ENCODE results near the gene ASXL3. TPM values are rescaled to one million over a fixed set of nuclear protein-coding genes. Genes with fewer than 3 reads are reported as not detected.

ASXL3 gene
- polyA plus RNA-seq (ENCODE audit: low read depth in 6 of 6) = not detected

GRCh38 chr18:33577685-33578517 lies at the start of gene ASXL3:
Gene ASXL3 (plus strand): TSS chr18:33578219. CDS start chr18:33578632, 413 bp downstream.
- DNase-seq = no peak
- Mint-ChIP-seq H3K4me1 (peaks cover 5 to 6% (median 6%) of the 10 kb centered on the region in 3 donors), H3K9me3 (peaks cover 0 to 6% (median 3%) of the 10 kb centered on the region in 7 donors), H3K36me3 (peaks cover 0 to 8% of the 10 kb centered on the region in 2 donors), H3K27me3 (peaks cover 20 to 39% (median 36%) of the 10 kb centered on the region in 3 donors), H3K4me3 (peak within 1 kb of the TSS in 7 of 8 donors; percentile 70 to 93 (median 89)), H3K27ac (peak within 1 kb of the TSS in 1 of 6 donors; percentile 77)
- ATAC-seq (ENCODE audit: low read depth in 2 of 2) = peak; percentile 46 to 55

GRCh38 chr18:33532978-33533377 lies 45.0 kb upstream of the ASXL3 start:
- ATAC-seq (ENCODE audit: low read depth in 2 of 2) = no peak
- Mint-ChIP-seq H3K4me1 (no peaks in the 10 kb centered on the region), H3K4me3 (no peak overlapping the region), H3K27me3 (no peaks in the 10 kb centered on the region), H3K9me3 (peaks cover 0 to 7% (median 3%) of the 10 kb centered on the region in 7 donors), H3K27ac (no peak overlapping the region), H3K36me3 (no peaks in the 10 kb centered on the region)
- DNase-seq = no peak

- DNase-seq (no peak), ATAC-seq (ENCODE audit: low read depth in 2 of 2) (no peak)
- Mint-ChIP-seq H3K27ac (no peak overlapping the region), H3K9me3 (peaks cover 0 to 4% (median 0%) of the 10 kb centered on the region in 7 donors), H3K27me3 (no peaks in the 10 kb centered on the region), H3K4me3 (no peak overlapping the region), H3K4me1 (no peaks in the 10 kb centered on the region), H3K36me3 (no peaks in the 10 kb centered on the region)
Measured at GRCh38 chr18:33536904-33537303, 41.1 kb upstream of the ASXL3 start.

- Mint-ChIP-seq H3K9me3 (peaks cover 0 to 4% (median 0%) of the 10 kb centered on the region in 7 donors), H3K4me3 (no peak overlapping the region), H3K4me1 (no peaks in the 10 kb centered on the region), H3K27me3 (no peaks in the 10 kb centered on the region), H3K27ac (no peak overlapping the region), H3K36me3 (no peaks in the 10 kb centered on the region)
- DNase-seq (no peak), ATAC-seq (ENCODE audit: low read depth in 2 of 2) (no peak)
Measured at GRCh38 chr18:33538418-33539042, 39.5 kb upstream of the ASXL3 start.

- H3K4me1 Mint-ChIP-seq = no peaks in the 10 kb centered on the region
- ATAC-seq (ENCODE audit: low read depth in 2 of 2) (no peak), DNase-seq (no peak)
- H3K4me3 Mint-ChIP-seq = no peak overlapping the region
- no peak overlapping the region for H3K27ac Mint-ChIP-seq
- H3K27me3 Mint-ChIP-seq = no peaks in the 10 kb centered on the region
- no peaks in the 10 kb centered on the region for H3K36me3 Mint-ChIP-seq
- peaks cover 0 to 4% (median 0%) of the 10 kb centered on the region in 7 donors for H3K9me3 Mint-ChIP-seq
Measured at GRCh38 chr18:33540392-33540791, 37.6 kb upstream of the ASXL3 start.

- no peak overlapping the region for H3K27ac Mint-ChIP-seq
- ATAC-seq (ENCODE audit: low read depth in 2 of 2) = no peak
- peaks cover 0 to 4% (median 0%) of the 10 kb centered on the region in 7 donors for H3K9me3 Mint-ChIP-seq
- H3K27me3 Mint-ChIP-seq = no peaks in the 10 kb centered on the region
- no peak for DNase-seq
- no peaks in the 10 kb centered on the region for H3K36me3 Mint-ChIP-seq
- H3K4me1 Mint-ChIP-seq = no peaks in the 10 kb centered on the region
- H3K4me3 Mint-ChIP-seq = no peak overlapping the region
Measured at GRCh38 chr18:33541316-33541715, 36.7 kb upstream of the ASXL3 start.

- Mint-ChIP-seq H3K9me3 (no peaks in the 10 kb centered on the region), H3K27me3 (no peaks in the 10 kb centered on the region)
- ATAC-seq (ENCODE audit: low read depth in 2 of 2) = no peak
Measured at GRCh38 chr18:33556846-33557245, 21.2 kb upstream of the ASXL3 start.

GRCh38 chr18:33557706-33558105 lies 20.3 kb upstream of the ASXL3 start:
- ATAC-seq (ENCODE audit: low read depth in 2 of 2) (no peak), DNase-seq (no peak)
- no peaks in the 10 kb centered on the region for H3K36me3 Mint-ChIP-seq
- H3K27me3 Mint-ChIP-seq = no peaks in the 10 kb centered on the region
- H3K4me3 Mint-ChIP-seq = no peak overlapping the region
- no peaks in the 10 kb centered on the region for H3K9me3 Mint-ChIP-seq
- H3K27ac Mint-ChIP-seq = no peak overlapping the region
- H3K4me1 Mint-ChIP-seq = no peaks in the 10 kb centered on the region

More at GRCh38 chr18:33556846-33557245, 21.2 kb upstream of the ASXL3 start:
- Mint-ChIP-seq H3K36me3 (no peaks in the 10 kb centered on the region), H3K27ac (no peak overlapping the region), H3K4me3 (no peak overlapping the region), H3K4me1 (no peaks in the 10 kb centered on the region)
- DNase-seq = no peak

GRCh38 chr18:33558529-33558928 lies 19.5 kb upstream of the ASXL3 start:
- Mint-ChIP-seq H3K27ac (no peak overlapping the region), H3K9me3 (no peaks in the 10 kb centered on the region), H3K4me1 (no peaks in the 10 kb centered on the region), H3K27me3 (no peaks in the 10 kb centered on the region), H3K4me3 (no peak overlapping the region), H3K36me3 (no peaks in the 10 kb centered on the region)
- ATAC-seq (ENCODE audit: low read depth in 2 of 2) (no peak), DNase-seq (no peak)

GRCh38 chr18:33560686-33561370 lies 17.2 kb upstream of the ASXL3 start:
- no peak for ATAC-seq (ENCODE audit: low read depth in 2 of 2)
- H3K9me3 Mint-ChIP-seq = peaks cover 0 to 2% (median 0%) of the 10 kb centered on the region in 7 donors
- no peak overlapping the region for H3K4me3 Mint-ChIP-seq
- peak overlapping the region in 1 of 6 donors; percentile 46 for H3K27ac Mint-ChIP-seq
- DNase-seq = no peak
- no peaks in the 10 kb centered on the region for H3K4me1 Mint-ChIP-seq
- no peaks in the 10 kb centered on the region for H3K27me3 Mint-ChIP-seq
- H3K36me3 Mint-ChIP-seq = no peaks in the 10 kb centered on the region

- H3K27me3 Mint-ChIP-seq = no peaks in the 10 kb centered on the region
- H3K9me3 Mint-ChIP-seq = peaks cover 0 to 9% (median 3%) of the 10 kb centered on the region in 7 donors
- H3K36me3 Mint-ChIP-seq = no peaks in the 10 kb centered on the region
- no peaks in the 10 kb centered on the region for H3K4me1 Mint-ChIP-seq
- no peak overlapping the region for H3K4me3 Mint-ChIP-seq
- DNase-seq (no peak), ATAC-seq (ENCODE audit: low read depth in 2 of 2) (no peak)
- no peak overlapping the region for H3K27ac Mint-ChIP-seq
Measured at GRCh38 chr18:33562741-33563140, 15.3 kb upstream of the ASXL3 start.

GRCh38 chr18:33567705-33568104 lies 10.3 kb upstream of the ASXL3 start:
- no peak for DNase-seq
- Mint-ChIP-seq H3K4me1 (no peaks in the 10 kb centered on the region), H3K36me3 (no peaks in the 10 kb centered on the region)

GRCh38 chr18:33571998-33572787 lies 5.8 kb upstream of the ASXL3 start:
- ATAC-seq (ENCODE audit: low read depth in 2 of 2) (no peak), DNase-seq (no peak)
- no peak overlapping the region for H3K4me3 Mint-ChIP-seq

More at GRCh38 chr18:33567705-33568104, 10.3 kb upstream of the ASXL3 start:
- Mint-ChIP-seq H3K4me3 (no peak overlapping the region), H3K9me3 (peaks cover 0 to 10% (median 4%) of the 10 kb centered on the region in 7 donors), H3K27me3 (peaks cover 0 to 4% (median 0%) of the 10 kb centered on the region in 3 donors), H3K27ac (no peak overlapping the region)
- ATAC-seq (ENCODE audit: low read depth in 2 of 2) = no peak

More at GRCh38 chr18:33571998-33572787, 5.8 kb upstream of the ASXL3 start:
- Mint-ChIP-seq H3K4me1 (no peaks in the 10 kb centered on the region), H3K36me3 (no peaks in the 10 kb centered on the region), H3K27ac (no peak overlapping the region), H3K9me3 (peaks cover 0 to 8% (median 4%) of the 10 kb centered on the region in 7 donors), H3K27me3 (peaks cover 7 to 22% (median 19%) of the 10 kb centered on the region in 3 donors)

Measured in naive B cell (primary cell).